Osteoblast (primary cell): Measurements from ENCODE around the gene OXSR1. TPM values are rescaled to one million over a fixed set of nuclear protein-coding genes. Genes with fewer than 3 reads are reported as not detected.
"Not testable (repeated sequence)": the region's sequence is repeated elsewhere in the genome, so short reads cannot be mapped to it uniquely, and the experiment has no call there.

Source experiments
- DNase-seq: peaks from one replicate; pipeline ENCODE4 v3.0.0; 2011; ENCODE audit warnings: low spot score, mixed read lengths; ENCODE audit not compliant: insufficient read length; ENCODE audit errors: missing footprints
- H2AFZ ChIP-seq: 2 replicates; pipeline ENCODE4 v1.6.0; 2011; ENCODE audit warnings: mild to moderate bottlenecking, low read length
- H3K27ac ChIP-seq: 2 replicates; pipeline ENCODE4 v1.5.1; 2011; ENCODE audit warnings: mild to moderate bottlenecking, low read depth, low read length, moderate library complexity
- H3K27me3 ChIP-seq: 2 replicates; pipeline ENCODE4 v1.6.0; 2012; ENCODE audit warnings: mild to moderate bottlenecking, control low read depth, inconsistent platforms, low read length, moderate library complexity; ENCODE audit not compliant: insufficient read depth
- H3K36me3 ChIP-seq: 2 replicates; pipeline ENCODE4 v1.5.1; 2011; ENCODE audit warnings: mild to moderate bottlenecking, low read length, control low read depth, moderate library complexity; ENCODE audit not compliant: insufficient read depth
- H3K4me1 ChIP-seq: 2 replicates; pipeline ENCODE4 v1.5.1; 2011; ENCODE audit warnings: mild to moderate bottlenecking, low read length, control low read depth, moderate library complexity; ENCODE audit not compliant: insufficient read depth
- H3K4me2 ChIP-seq: 2 replicates; pipeline ENCODE4 v1.6.0; 2011; ENCODE audit warnings: mild to moderate bottlenecking, low read length; ENCODE audit not compliant: insufficient read depth
- H3K4me3 ChIP-seq: fragments of 200-600 bp; sonication (generic); 3 replicates; pipeline ENCODE4 v1.5.1; 2012; ENCODE audit warnings: mild to moderate bottlenecking, low read length, inconsistent platforms; ENCODE audit not compliant: insufficient read depth
- H3K79me2 ChIP-seq: 2 replicates; pipeline ENCODE4 v1.6.0; 2012; ENCODE audit warnings: mild to moderate bottlenecking, low read length, control low read depth, inconsistent platforms; ENCODE audit not compliant: insufficient read depth
- H3K9me3 ChIP-seq: 2 replicates; pipeline ENCODE4 v1.5.1; 2011; ENCODE audit warnings: low read depth, low read length, control low read depth
- H4K20me1 ChIP-seq: 2 replicates; pipeline ENCODE4 v1.6.0; 2012; ENCODE audit warnings: mild to moderate bottlenecking, low read length, control low read depth; ENCODE audit not compliant: insufficient read depth
- total RNA-seq: library from RNA; depleted of rRNA; stranded (reverse); fragments of >200 nt; gene quantifications from 2 replicates; pipeline ENCODE4 v1.2.3, GENCODE V29; 2012
- TF ChIP-seq, protein P1 (sequence below): IDR thresholded peaks from 2 replicates; pipeline ENCODE4 v1.5.1; 2011; ENCODE audit warnings: mild to moderate bottlenecking, low read depth, low read length, moderate library complexity; ENCODE audit errors: extremely low read depth

The OXSR1 gene
- total RNA-seq, 1 donor = 50.3 TPM

DNA sequence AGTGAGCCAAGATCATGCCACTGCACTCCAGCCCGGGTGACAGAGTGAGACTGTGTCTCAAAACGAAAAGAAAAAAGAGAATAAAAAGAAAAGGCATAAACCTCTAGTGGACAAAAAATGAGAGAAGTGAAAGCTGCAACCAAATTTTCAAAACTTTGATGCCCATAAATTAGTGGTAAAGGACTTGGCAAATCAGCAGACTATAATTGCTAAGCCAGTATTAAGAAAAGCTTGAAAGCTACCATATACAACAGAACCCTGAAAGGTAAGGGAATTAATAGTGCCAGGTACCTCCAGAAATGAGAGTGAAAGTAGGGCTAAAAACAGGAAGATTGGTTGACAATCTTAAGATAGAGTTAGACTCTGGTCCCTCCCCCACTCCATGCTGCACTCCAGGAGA lies 67.4 kb downstream of the OXSR1 start:
- H3K4me3 ChIP-seq = no peak overlapping the region
- H3K36me3 ChIP-seq = peaks cover 40% of the 10 kb centered on the region
- H3K9me3 ChIP-seq = no peaks in the 10 kb centered on the region
- H2AFZ ChIP-seq = no peak overlapping the region
- no peaks in the 10 kb centered on the region for H3K27me3 ChIP-seq
- H3K79me2 ChIP-seq = peaks cover 8% of the 10 kb centered on the region
- H4K20me1 ChIP-seq = no peaks in the 10 kb centered on the region
- DNase-seq = no peak
- H3K4me2 ChIP-seq = no peak overlapping the region
- TF ChIP-seq, protein P1, sequence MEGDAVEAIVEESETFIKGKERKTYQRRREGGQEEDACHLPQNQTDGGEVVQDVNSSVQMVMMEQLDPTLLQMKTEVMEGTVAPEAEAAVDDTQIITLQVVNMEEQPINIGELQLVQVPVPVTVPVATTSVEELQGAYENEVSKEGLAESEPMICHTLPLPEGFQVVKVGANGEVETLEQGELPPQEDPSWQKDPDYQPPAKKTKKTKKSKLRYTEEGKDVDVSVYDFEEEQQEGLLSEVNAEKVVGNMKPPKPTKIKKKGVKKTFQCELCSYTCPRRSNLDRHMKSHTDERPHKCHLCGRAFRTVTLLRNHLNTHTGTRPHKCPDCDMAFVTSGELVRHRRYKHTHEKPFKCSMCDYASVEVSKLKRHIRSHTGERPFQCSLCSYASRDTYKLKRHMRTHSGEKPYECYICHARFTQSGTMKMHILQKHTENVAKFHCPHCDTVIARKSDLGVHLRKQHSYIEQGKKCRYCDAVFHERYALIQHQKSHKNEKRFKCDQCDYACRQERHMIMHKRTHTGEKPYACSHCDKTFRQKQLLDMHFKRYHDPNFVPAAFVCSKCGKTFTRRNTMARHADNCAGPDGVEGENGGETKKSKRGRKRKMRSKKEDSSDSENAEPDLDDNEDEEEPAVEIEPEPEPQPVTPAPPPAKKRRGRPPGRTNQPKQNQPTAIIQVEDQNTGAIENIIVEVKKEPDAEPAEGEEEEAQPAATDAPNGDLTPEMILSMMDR = no peak
- peaks cover 12% of the 10 kb centered on the region for H3K4me1 ChIP-seq
- H3K27ac ChIP-seq = no peak overlapping the region

GRCh38 chr3:38235466-38235865 lies 70.1 kb downstream of the OXSR1 start:
- Histone ChIP-seq H2AFZ (no peak overlapping the region), H3K9me3 (no peaks in the 10 kb centered on the region), H3K79me2 (peaks cover 5% of the 10 kb centered on the region), H3K4me1 (no peaks in the 10 kb centered on the region), H3K36me3 (peaks cover 41% of the 10 kb centered on the region), H4K20me1 (no peaks in the 10 kb centered on the region), H3K4me3 (no peak overlapping the region), H3K4me2 (no peak overlapping the region), H3K27me3 (no peaks in the 10 kb centered on the region), H3K27ac (no peak overlapping the region)
- TF ChIP-seq, protein P1 = no peak
- no peak for DNase-seq

DNA sequence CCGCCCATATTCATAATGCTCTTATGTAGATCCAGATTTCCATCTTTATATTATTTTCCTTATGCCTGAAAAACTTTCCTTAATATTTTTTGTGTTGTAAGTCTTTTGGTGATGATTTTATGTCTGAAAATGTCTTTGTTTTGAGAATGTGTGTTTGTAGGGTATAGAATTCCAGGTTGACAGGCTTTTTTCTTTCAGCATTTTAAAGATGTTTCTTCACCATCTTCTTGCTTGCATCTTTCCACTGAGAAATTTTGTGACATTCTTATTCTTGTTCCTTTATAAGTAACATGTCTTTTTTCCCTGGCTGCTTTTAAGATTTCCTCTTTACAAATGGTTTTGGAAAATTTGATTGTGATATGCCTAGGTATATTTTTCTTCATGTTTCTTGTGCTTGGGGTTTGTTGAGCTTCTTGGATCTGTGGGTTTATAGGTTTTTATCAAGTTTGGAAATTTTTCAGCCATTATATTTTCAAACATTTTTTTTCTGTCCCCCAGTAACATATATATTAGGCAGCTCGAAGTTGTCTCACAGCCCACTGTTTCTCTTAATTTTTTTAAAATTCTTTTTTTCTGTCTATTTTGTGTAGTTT lies 73.2 kb downstream of the OXSR1 start:
- no peak overlapping the region for H2AFZ ChIP-seq
- H3K9me3 ChIP-seq = no peaks in the 10 kb centered on the region
- H3K4me1 ChIP-seq = no peaks in the 10 kb centered on the region
- no peak for DNase-seq
- TF ChIP-seq, protein P1 = no peak
- H3K4me2 ChIP-seq = no peak overlapping the region
- peaks cover 8% of the 10 kb centered on the region for H3K79me2 ChIP-seq
- no peaks in the 10 kb centered on the region for H4K20me1 ChIP-seq
- H3K4me3 ChIP-seq = no peak overlapping the region
- no peaks in the 10 kb centered on the region for H3K27me3 ChIP-seq
- no peak overlapping the region for H3K27ac ChIP-seq
- H3K36me3 ChIP-seq = peaks cover 29% of the 10 kb centered on the region

DNA sequence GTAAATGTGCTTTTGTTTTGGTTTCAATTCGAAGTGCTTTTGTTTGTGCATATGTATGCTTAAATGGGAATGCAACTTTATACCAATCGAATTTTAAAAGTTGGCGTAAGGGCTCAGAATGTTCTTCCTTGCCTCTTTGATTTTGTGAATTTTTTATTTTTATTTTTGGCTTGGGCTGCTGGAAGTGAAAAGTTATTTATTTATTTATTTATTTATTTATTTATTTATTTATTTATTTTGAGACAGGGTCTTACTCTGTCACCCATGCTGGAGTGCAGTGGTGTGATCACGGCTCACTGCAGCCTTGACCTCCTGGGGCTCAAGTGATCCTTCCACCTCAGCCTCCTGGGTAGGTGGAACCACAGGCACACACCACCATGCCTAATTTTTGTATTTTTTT lies 77.5 kb downstream of the OXSR1 start:
- H3K4me2 ChIP-seq, DNase-seq, H3K27ac ChIP-seq, H2AFZ ChIP-seq, H3K27me3 ChIP-seq, H3K9me3 ChIP-seq, H4K20me1 ChIP-seq, H3K79me2 ChIP-seq, H3K4me3 ChIP-seq: not testable (repeated sequence)
- peaks cover 24% of the 10 kb centered on the region for H3K36me3 ChIP-seq
- H3K4me1 ChIP-seq = peaks cover 10% of the 10 kb centered on the region
